Stimulated activated CD4-positive, alpha-beta T cell treated with anti-CD3 and anti-CD28 coated beads, Interleukin-1b, Interleukin-23, amount 100 ng/mL, for 4 hours (primary cell): ENCODE measurements around the gene TJP3.
A peak's percentile ranks its signal among the peaks of the same experiment; 100 is the strongest.

Source experiments
- DNase-seq, 2 donors: peaks; one replicate each; pipeline ENCODE4 v3.0.0-alpha.2; 2020; ENCODE audit warnings: low read depth in 2 of 2

Gene TJP3

GRCh38 chr19:3784607-3785450 lies 76.6 kb downstream of the TJP3 start:
- no peak for DNase-seq

DNA sequence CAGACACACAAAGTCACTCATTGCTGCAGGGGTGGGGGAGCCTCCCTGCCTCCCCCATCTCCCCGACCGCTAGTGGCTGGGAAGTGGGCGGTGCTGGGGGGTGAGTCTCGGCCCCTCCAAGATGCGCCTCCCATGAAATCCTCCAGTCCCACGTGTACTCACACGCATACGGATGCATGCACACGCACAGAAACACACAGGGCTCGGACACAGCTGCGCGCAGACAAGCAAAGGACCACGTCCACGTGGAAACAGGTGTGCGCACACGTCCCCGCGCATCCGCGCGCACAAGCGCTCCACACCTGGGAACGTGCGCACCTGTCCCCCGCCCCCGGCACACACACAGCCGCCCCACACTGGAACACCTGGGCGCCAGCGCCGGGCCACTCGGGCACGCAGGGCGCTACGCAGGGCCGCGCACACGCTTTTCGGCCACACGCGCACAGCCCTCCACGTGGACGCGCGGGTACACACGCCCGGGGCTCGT lies 77.3 kb downstream of the TJP3 start:
- DNase-seq: peak in 1 of 2 donors; percentile 46

DNA sequence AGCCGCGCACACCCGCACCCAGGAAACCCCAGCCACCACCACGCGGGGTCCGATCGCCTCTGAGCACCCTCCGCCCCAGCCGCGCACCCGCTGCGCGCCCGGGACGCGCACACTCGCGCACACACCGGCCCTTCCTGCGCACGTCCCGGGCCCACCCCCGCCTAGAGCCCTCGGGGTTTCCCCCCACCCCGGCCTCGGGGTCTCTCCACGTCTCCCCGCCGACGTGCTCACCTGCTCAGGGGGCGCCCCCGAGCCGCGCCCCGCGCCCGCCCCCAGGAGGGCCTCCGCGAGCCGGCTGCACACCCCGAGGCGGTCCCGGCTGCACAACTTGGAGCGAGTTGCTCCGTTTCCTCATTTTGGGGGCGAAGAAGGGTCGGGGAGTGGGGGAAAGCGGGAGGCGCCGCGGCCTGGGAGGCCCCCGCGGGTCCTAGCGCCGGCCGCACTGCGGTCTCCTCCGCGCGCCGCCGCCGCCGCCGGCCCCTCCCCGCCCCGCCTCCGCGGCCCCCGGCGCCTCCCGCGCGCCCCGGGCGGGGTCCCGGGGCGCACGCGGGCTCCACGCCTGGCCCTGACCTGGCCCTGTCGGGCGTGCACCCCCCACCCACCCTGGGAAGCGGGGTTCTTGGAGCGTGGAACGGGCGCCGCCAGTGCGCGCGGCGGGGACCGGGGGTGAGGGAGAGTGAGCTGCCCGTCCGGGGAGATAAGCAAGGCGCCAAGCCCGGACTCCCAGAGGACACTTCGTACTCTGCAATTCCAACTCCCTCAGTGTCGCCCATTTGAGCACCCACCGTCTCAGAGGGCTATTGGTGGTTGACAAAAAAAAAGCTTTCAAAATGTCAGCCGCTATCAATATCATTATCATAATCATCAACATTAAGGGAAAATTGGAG lies 78.0 kb downstream of the TJP3 start, which contains the start of gene MATK:
MATK (minus strand) TSS at position 444 of the 887 bp plus-strand sequence. CDS start 1,246 bp downstream, outside the sequence.
- peak; percentile 34 to 47 for DNase-seq

DNA sequence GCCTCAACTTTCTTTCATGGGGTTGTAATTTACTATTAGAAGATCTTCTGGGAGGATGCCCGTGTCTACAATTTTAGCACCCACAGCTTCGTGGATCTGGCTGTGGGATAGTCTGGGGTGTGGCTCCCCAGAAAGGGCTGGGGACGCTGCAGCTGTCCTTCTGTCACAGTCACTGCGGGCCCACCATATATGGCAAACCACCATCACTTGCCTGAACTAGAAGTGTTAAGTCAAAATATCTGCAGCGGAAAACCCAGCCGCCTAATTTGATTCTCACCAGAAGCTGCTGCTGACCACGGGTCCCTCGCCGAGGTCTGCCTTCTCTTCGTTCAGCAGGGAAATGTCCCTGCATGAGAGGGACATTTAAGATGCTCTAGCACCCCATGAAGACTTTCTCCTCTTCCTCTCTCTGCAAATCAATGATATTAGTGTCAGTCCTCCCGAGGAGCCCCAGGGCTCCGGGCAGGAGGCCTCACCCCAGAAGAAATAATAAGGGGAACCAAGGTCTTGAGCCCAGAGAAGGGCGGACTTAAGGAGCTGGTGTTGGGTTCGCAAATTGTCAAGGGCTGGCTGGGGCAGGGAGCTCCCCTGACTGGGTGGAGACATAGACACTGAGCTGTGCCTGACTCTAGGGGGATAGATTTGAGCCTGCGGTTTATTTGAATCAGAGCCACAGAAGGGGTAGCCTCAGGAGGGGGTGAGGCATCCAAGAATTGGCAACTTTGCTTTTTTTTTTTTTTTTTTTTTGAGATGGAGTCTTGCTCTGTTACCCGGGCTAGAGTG lies 81.0 kb downstream of the TJP3 start:
- no peak for DNase-seq

DNA sequence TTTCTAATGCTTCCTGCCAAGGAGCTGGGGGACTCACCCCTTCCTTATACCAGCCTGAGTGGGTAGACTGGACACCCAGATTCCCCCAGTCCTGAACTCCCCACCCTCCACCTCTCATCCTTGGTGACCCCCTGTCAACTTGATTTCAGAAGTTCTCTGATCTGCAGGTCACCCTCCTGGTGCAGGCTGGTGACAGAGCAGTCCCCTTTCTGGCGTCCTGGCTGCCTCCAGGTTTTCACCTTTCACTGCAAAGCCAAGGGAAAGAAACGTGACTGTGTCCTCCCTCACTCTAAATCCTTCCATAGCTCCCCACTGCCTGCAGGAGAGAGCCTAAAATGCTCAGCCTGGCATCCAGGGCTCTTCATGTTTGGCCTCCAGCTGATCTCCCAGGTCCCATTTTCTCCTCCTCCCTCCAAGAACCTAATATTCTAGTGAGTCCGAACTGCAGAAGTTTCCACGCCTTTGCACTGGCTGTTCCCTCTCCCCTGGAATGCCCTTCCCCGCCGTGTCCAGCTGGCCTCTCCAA lies 82.1 kb downstream of the TJP3 start:
- no peak for DNase-seq

DNA sequence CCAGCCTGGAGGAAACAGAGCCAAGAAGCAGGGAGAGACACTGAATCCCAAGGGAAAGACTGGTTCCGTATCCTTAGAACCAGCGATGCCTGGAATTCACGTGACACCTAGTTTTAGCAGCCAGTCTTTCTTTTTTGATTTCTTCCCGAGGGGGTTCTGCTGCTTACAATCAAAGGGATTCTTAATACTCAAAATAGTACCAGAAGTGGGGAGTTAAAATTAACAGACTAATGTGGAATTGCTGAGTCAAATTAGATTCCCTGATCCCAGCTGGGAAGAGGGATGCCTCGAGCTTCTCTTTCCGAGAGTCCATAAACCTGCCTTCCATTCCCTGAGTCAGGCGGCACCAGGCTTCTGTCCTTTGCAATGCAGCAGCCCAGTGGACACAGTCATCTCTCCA lies 82.8 kb downstream of the TJP3 start:
- DNase-seq: no peak

DNA sequence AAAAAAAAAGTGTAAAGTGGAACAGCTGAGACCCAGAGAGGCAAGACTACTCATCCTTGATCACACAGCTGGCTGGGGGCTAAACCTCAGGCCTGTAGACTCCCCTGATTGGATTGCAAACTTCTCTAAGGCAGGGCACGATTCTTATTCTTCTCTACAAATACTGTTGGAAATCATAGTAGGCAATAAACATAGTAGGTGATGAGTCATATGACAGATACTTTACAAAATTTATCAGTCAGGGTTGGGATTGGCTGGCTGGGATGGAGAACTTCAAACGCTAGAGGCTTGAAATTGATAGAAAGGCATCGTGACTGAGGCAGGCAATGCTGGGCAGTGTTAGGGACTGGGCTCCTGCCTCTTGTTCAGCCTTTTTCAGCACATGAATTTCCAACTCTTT lies 83.9 kb downstream of the TJP3 start:
- DNase-seq: no peak

DNA sequence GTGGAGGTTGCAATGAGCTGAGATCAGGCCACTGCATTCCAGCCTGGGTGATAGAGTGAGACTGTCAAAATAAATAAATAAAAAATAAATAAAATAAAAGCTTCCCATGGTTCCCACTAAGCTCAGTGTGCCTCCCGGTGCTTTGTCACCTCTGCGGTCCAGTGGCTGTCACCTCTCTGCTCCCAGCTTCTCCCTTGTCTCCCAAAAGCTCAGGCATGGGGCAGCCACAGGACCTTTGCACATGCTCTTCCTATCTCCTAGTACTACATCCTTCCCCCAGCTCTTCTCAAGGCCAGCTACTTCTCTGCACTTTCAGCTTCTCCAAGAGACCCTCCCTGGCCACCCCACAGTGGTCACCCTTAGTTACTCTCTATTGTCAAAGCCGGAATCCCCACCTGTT lies 85.6 kb downstream of the TJP3 start:
- no peak for DNase-seq

GRCh38 chr19:3796358-3796757 lies 88.2 kb downstream of the TJP3 start:
- no peak for DNase-seq

GRCh38 chr19:3798137-3798536 lies 90.0 kb downstream of the TJP3 start:
- no peak for DNase-seq
